Ramos (cell line): ENCODE measurements around the gene WASHC2A.
"Not testable (repeated sequence)": the region's sequence is repeated elsewhere in the genome, so short reads cannot be mapped to it uniquely, and the experiment has no call there.

Source experiments
- in situ Hi-C: fragments of 300-500 bp; cut with MboI; formaldehyde crosslinking; loops from one replicate; pipeline ENCODE4 v1.14.3; 2022; ENCODE audit warnings: low sequenced_read_pairs; ENCODE audit not compliant: unreplicated experiment

Gene WASHC2A

GRCh38 chr10:50145575-50145974 lies 77.8 kb downstream of the WASHC2A start:
- in situ Hi-C loops: not testable (repeated sequence)

- in situ Hi-C loops: no loop called here
These were observed 85.1 kb downstream of the WASHC2A start for GRCh38 chr10:50152792-50153272.

- in situ Hi-C loops: not testable (repeated sequence)
These were observed 90.1 kb downstream of the WASHC2A start for GRCh38 chr10:50157868-50158267.

GRCh38 chr10:50159856-50160255 lies 92.1 kb downstream of the WASHC2A start:
- in situ Hi-C loops: not testable (repeated sequence)

GRCh38 chr10:50165038-50165437 lies 97.3 kb downstream of the WASHC2A start:
- in situ Hi-C loops: not testable (repeated sequence)

GRCh38 chr10:50167833-50168232 lies 100.1 kb downstream of the WASHC2A start:
- in situ Hi-C loops: not testable (repeated sequence)

GRCh38 chr10:50169506-50169905 lies 101.8 kb downstream of the WASHC2A start:
- in situ Hi-C loops: not testable (repeated sequence)

- in situ Hi-C loops: not testable (repeated sequence)
These were observed 107.2 kb downstream of the WASHC2A start for GRCh38 chr10:50174788-50175525.
